GM12865 (cell line): ENCODE data around the gene GRID2IP.

Experiments used
- DNase-seq: peaks from one replicate; pipeline ENCODE4 v3.0.0; 2010; ENCODE audit warnings: low read depth
- H3K4me3 ChIP-seq: 2 replicates; pipeline ENCODE4 v1.5.1; 2011; ENCODE audit warnings: mild to moderate bottlenecking, low read depth, low read length, control low read depth
- CTCF ChIP-seq: IDR thresholded peaks from 2 replicates; pipeline ENCODE4 v1.5.1; 2011; ENCODE audit warnings: low read length, control low read depth, low read depth, inconsistent platforms; ENCODE audit not compliant: insufficient read depth; ENCODE audit errors: missing control alignments

Gene GRID2IP

GRCh38 chr7:6481445-6481844 lies 69.8 kb downstream of the GRID2IP start:
- no peak for DNase-seq
- no peak overlapping the region for H3K4me3 ChIP-seq
- TF ChIP-seq CTCF, result no peak

- peak overlapping the region; percentile 2 for H3K4me3 ChIP-seq
- DNase-seq, result no peak
- TF ChIP-seq CTCF, result no peak
Measured at GRCh38 chr7:6480323-6480660, 71.0 kb downstream of the GRID2IP start.

DNA sequence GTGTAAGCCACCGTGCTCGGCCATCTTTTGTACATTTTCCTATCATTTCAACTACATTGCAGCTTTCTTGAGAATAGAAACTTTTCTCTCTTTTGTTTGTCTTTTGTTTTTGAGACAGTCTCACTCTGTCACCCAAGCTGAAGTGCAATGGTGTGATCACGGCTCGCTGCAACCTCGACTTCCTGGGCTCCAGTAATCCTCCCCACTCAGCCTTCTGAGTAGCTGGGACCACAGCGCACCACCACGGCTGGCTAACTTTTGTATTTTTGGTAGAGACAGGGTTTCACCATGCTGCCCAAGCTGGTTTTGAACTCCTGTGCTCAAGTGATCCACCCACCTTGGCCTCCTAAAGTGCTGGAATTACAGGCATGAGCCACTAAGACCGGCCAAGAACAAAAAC lies 72.2 kb downstream of the GRID2IP start:
- peak; percentile 47 for DNase-seq
- no peak for TF ChIP-seq CTCF
- H3K4me3 ChIP-seq, result no peak overlapping the region

DNA sequence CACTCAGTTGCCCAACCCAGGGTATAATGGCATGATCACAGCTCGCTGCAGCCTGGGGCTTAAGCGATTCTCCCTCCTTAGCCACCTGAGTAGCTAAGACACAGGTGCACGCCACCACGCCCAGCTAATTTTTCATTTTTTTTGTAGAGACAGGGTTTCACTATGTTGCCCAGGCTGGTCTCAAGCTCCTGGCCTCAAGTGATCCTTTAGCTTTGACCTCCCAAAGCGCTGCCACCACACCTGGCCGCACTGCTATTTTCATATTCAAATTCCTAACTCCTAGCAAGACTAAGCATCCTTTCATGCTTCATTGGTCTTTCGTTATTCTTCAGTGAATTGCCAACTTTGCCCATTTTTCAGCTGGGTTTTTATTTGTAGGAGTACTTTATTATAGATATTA lies 73.1 kb downstream of the GRID2IP start:
- TF ChIP-seq CTCF, result no peak
- H3K4me3 ChIP-seq, result no peak overlapping the region
- DNase-seq, result no peak

GRCh38 chr7:6477318-6477660 lies 74.0 kb downstream of the GRID2IP start:
- no peak for DNase-seq
- H3K4me3 ChIP-seq, result no peak overlapping the region
- TF ChIP-seq CTCF, result no peak

DNA sequence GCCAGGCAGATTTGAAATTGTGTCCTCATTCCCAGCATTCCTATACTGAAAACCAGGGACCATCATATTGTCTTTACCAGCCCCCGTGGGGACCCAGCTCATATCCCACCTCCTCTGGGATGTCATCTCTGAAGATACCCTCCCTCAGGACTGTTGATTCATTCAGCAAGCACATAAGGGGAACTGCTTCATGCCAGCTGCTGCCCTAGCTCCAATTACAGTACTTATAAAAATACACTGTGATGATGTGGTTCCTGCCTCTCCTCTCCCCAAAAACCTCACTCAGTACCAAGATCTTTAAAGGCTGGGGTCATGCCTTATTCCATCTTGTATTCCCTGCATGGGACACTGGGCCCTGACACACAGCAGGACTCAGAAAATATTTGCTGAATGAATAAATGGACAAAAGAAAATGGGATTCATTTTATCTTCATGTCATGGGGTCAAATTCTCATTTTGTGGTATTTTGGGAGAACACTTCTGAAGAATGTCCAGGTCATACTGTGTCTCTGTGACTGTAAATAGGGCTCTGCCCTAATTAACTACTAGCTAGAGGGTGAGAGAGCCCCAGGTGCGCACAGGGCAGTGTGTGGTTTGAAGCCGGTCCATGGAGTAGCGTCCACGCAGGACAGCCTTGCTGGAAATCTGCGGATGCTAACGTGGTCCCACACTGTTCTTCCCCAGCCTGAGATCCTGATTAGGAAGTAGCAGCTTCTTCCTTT lies 74.5 kb downstream of the GRID2IP start:
- no peak for DNase-seq
- no peak overlapping the region for H3K4me3 ChIP-seq
- no peak for TF ChIP-seq CTCF
